Measurements from ENCODE around the gene ODAD4.

ODAD4 gene

GRCh38 chr17:41939693-41940090, 9.3 kb downstream of the ODAD4 start:
- Mint-ChIP-seq H3K4me1 (ENCODE audit: low read depth) (no peaks in the 10 kb centered on the region), H3K9me3 (no peaks in the 10 kb centered on the region), H3K27ac (no peak overlapping the region), H3K36me3 (ENCODE audit: low read depth) (no peaks in the 10 kb centered on the region), H3K4me3 (no peak overlapping the region), H3K27me3 (peaks cover 7% of the 10 kb centered on the region)
- intact Hi-C loops (cut with micrococcal nuclease): no loop called here

- intact Hi-C loops (cut with micrococcal nuclease): no loop called here
- Mint-ChIP-seq H3K27ac (no peak overlapping the region), H3K9me3 (no peaks in the 10 kb centered on the region)
These were observed 10.8 kb downstream of the ODAD4 start for GRCh38 chr17:41941168-41941567.

GRCh38 chr17:41942626-41943373, 12.4 kb downstream of the ODAD4 start:
- Mint-ChIP-seq H3K4me1 (ENCODE audit: low read depth) (no peaks in the 10 kb centered on the region), H3K27ac (no peak overlapping the region), H3K4me3 (no peak overlapping the region), H3K27me3 (peaks cover 7% of the 10 kb centered on the region), H3K36me3 (ENCODE audit: low read depth) (no peaks in the 10 kb centered on the region), H3K9me3 (no peaks in the 10 kb centered on the region)
- intact Hi-C loops (cut with micrococcal nuclease): no loop called here

More at GRCh38 chr17:41941168-41941567, 10.8 kb downstream of the ODAD4 start:
- peaks cover 7% of the 10 kb centered on the region for H3K27me3 Mint-ChIP-seq
- no peaks in the 10 kb centered on the region for H3K4me1 Mint-ChIP-seq (ENCODE audit: low read depth)
- H3K36me3 Mint-ChIP-seq (ENCODE audit: low read depth): no peaks in the 10 kb centered on the region
- no peak overlapping the region for H3K4me3 Mint-ChIP-seq

- H3K27ac Mint-ChIP-seq: no peak overlapping the region
- no peaks in the 10 kb centered on the region for H3K36me3 Mint-ChIP-seq (ENCODE audit: low read depth)
- intact Hi-C loops (cut with micrococcal nuclease): no loop called here
- peaks cover 7% of the 10 kb centered on the region for H3K27me3 Mint-ChIP-seq
- H3K4me3 Mint-ChIP-seq: no peak overlapping the region
- H3K4me1 Mint-ChIP-seq (ENCODE audit: low read depth): no peaks in the 10 kb centered on the region
- H3K9me3 Mint-ChIP-seq: no peaks in the 10 kb centered on the region
These were observed 13.1 kb downstream of the ODAD4 start for GRCh38 chr17:41943492-41943891.

- Mint-ChIP-seq H3K4me1 (ENCODE audit: low read depth) (no peaks in the 10 kb centered on the region), H3K9me3 (no peaks in the 10 kb centered on the region), H3K36me3 (ENCODE audit: low read depth) (no peaks in the 10 kb centered on the region), H3K27ac (no peak overlapping the region), H3K27me3 (peaks cover 6% of the 10 kb centered on the region), H3K4me3 (no peak overlapping the region)
- intact Hi-C loops (cut with micrococcal nuclease): no loop called here
These were observed 14.5 kb downstream of the ODAD4 start for GRCh38 chr17:41944943-41945342.

DNA sequence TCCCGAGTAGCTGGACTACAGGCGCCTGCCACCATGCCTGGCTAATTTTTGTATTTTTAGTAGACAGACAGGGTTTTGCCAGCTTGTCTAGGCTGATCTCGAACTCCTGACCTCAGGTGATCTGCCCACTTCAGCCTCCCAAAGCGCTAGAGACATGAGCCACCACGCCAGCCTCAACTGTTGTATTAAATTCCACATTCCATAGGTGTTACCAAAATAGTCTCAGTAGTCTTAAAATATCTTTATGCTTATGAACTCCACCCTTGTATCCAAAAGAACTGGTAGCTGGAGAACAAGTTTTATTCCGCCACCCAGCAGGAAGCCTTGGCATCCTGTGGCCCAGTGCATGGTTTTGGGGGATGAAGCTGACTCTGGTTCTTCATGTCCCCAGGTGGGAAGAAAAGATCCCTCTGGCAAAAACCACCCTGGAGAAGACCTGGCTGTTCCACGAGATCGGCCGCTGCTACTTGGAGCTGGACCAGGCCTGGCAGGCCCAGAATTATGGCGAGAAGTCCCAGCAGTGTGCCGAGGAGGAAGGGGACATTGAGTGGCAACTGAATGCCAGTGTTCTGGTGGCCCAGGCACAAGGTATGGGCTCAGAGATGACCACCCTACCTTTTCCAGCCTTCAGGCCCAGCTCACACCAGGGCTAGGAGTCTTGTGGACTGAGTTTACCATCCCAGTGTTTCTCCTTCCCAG, 18.5 kb downstream of the ODAD4 start:
- intact Hi-C loops (cut with micrococcal nuclease): no loop called here
- H3K4me3 Mint-ChIP-seq: no peak overlapping the region
- no peaks in the 10 kb centered on the region for H3K27me3 Mint-ChIP-seq
- no peaks in the 10 kb centered on the region for H3K4me1 Mint-ChIP-seq (ENCODE audit: low read depth)
- H3K9me3 Mint-ChIP-seq: no peaks in the 10 kb centered on the region
- no peaks in the 10 kb centered on the region for H3K36me3 Mint-ChIP-seq (ENCODE audit: low read depth)
- no peak overlapping the region for H3K27ac Mint-ChIP-seq

DNA sequence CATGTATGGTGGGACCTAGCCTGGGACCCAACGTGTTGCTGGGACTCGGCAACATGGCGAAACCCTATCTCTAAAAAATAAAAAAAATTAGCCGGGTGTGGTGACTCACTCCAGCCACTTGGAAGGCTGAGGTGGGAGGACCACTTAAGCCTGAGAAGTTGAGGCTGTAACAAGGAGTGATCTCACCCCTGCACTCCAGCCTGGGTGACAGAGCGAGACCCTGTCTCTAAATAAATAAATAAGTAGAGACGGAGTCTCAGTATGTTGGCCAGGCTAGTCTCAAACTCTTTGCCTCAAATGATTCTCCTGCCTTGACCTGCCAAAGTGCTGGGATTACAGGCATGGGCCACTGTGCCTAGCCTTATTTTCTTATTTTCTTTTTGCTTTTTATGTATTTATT, 26.1 kb downstream of the ODAD4 start:
- no peaks in the 10 kb centered on the region for H3K36me3 Mint-ChIP-seq (ENCODE audit: low read depth)
- no peak overlapping the region for H3K4me3 Mint-ChIP-seq
- H3K27me3 Mint-ChIP-seq: no peaks in the 10 kb centered on the region
- no peaks in the 10 kb centered on the region for H3K9me3 Mint-ChIP-seq
- H3K27ac Mint-ChIP-seq: no peak overlapping the region
- peaks cover 8% of the 10 kb centered on the region for H3K4me1 Mint-ChIP-seq (ENCODE audit: low read depth)
- intact Hi-C loops (cut with micrococcal nuclease): no loop called here

GRCh38 chr17:41957031-41957868, 26.8 kb downstream of the ODAD4 start:
- Mint-ChIP-seq H3K27me3 (peaks cover 4% of the 10 kb centered on the region), H3K9me3 (no peaks in the 10 kb centered on the region), H3K4me1 (ENCODE audit: low read depth) (peaks cover 8% of the 10 kb centered on the region), H3K36me3 (ENCODE audit: low read depth) (no peaks in the 10 kb centered on the region), H3K27ac (peak overlapping the region; percentile 61), H3K4me3 (no peak overlapping the region)
- intact Hi-C loops (cut with micrococcal nuclease): no loop called here

DNA sequence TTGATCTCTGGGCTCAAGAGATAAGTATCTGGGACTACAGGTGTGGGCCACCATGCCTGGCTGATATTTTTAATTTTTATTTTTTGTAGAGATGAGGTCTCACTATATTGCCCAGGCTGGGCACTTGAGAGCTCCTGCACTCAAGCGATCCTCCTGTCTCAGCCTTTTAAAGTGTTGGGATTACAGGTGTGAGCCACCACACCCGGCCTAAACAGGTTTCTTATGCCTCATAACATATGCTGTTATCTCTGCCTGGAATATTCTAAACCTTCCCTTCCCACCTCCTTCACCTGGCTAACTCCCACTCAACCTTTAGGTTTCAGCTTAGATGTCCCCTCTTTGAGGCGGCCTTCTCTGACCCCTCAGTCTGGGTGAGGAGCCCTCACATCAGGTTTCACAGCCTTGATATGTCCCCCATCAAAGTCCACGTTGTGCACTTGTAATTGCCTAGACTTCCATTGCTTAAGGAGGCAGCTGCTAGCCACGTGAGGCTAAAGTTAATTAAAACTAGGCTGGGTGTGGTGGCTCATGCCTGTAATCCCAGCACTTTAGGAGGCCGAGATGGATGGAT, 27.5 kb downstream of the ODAD4 start:
- no peak overlapping the region for H3K4me3 Mint-ChIP-seq
- intact Hi-C loops (cut with micrococcal nuclease): no loop called here
- peaks cover 12% of the 10 kb centered on the region for H3K4me1 Mint-ChIP-seq (ENCODE audit: low read depth)
- H3K27ac Mint-ChIP-seq: peak overlapping the region; percentile 61
- peaks cover 4% of the 10 kb centered on the region for H3K27me3 Mint-ChIP-seq
- no peaks in the 10 kb centered on the region for H3K9me3 Mint-ChIP-seq
- H3K36me3 Mint-ChIP-seq (ENCODE audit: low read depth): no peaks in the 10 kb centered on the region

- Mint-ChIP-seq H3K4me3 (no peak overlapping the region), H3K27ac (no peak overlapping the region), H3K4me1 (ENCODE audit: low read depth) (peaks cover 13% of the 10 kb centered on the region), H3K27me3 (peaks cover 4% of the 10 kb centered on the region), H3K9me3 (no peaks in the 10 kb centered on the region), H3K36me3 (ENCODE audit: low read depth) (no peaks in the 10 kb centered on the region)
- intact Hi-C loops (cut with micrococcal nuclease): no loop called here
These were observed 28.6 kb downstream of the ODAD4 start for GRCh38 chr17:41959030-41959335.

- H3K9me3 Mint-ChIP-seq: no peaks in the 10 kb centered on the region
- H3K4me1 Mint-ChIP-seq (ENCODE audit: low read depth): peaks cover 13% of the 10 kb centered on the region
- no peak overlapping the region for H3K27ac Mint-ChIP-seq
- peaks cover 4% of the 10 kb centered on the region for H3K27me3 Mint-ChIP-seq
- H3K36me3 Mint-ChIP-seq (ENCODE audit: low read depth): no peaks in the 10 kb centered on the region
- intact Hi-C loops (cut with micrococcal nuclease): no loop called here
- no peak overlapping the region for H3K4me3 Mint-ChIP-seq
These were observed 29.1 kb downstream of the ODAD4 start for GRCh38 chr17:41959336-41960095.

DNA sequence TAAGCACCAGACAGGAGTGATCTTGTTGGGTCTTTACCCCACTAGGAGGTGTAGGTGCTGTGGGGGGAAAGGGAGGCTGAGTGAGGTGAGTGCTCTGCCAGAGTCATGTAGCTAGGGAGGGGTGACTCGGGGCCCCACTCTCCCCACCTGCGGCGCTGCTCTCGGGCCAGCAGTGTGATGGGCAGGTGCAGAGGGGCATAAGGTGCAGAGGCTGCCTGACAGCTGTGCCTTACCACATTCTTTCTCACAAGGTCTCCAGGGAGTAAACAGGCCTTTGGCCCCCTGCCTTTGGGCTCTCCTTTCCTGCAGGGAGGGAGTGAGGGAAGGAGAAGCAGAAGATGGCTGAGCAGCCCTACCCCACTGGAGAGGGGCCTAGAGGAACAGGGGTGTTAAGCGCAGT, 31.7 kb downstream of the ODAD4 start:
- Mint-ChIP-seq H3K9me3 (no peaks in the 10 kb centered on the region), H3K4me1 (ENCODE audit: low read depth) (peaks cover 27% of the 10 kb centered on the region), H3K4me3 (no peak overlapping the region), H3K27ac (no peak overlapping the region), H3K36me3 (ENCODE audit: low read depth) (no peaks in the 10 kb centered on the region), H3K27me3 (peaks cover 4% of the 10 kb centered on the region)
- intact Hi-C loops (cut with micrococcal nuclease): no loop called here

- Mint-ChIP-seq H3K27ac (no peak overlapping the region), H3K27me3 (peaks cover 4% of the 10 kb centered on the region), H3K4me3 (no peak overlapping the region), H3K9me3 (no peaks in the 10 kb centered on the region), H3K36me3 (ENCODE audit: low read depth) (peaks cover 3% of the 10 kb centered on the region), H3K4me1 (ENCODE audit: low read depth) (peaks cover 27% of the 10 kb centered on the region)
- intact Hi-C loops (cut with micrococcal nuclease): loop anchor here (1.0 kb wide), 1 partner anchor 153 kb away; no protein-coding TSS in a partner anchor
These were observed 32.5 kb downstream of the ODAD4 start for GRCh38 chr17:41962768-41963434.

Measured in dendritic cell treated with granulocyte-macrophage colony-stimulating factor and Interleukin-4, amounts not matched to agents 40 ng/mL and 50 ng/mL, for 4 days (primary cell).